Spleen (tissue), 11 donors: ENCODE data around the gene CNPPD1. TPM values are rescaled to one million over a fixed set of nuclear protein-coding genes. Genes with fewer than 3 reads are reported as not detected.

Source experiments
- DNase-seq: peaks from one replicate; pipeline ENCODE4 v3.0.0-alpha.2; 2020
- H3K27ac ChIP-seq, 8 donors: fragments of 200-600 bp; sonication (generic) in 7 of 8; 1 replicate in 4 of 8; 2 replicates in 4 of 8; pipeline versions ENCODE4 v1.5.0 to v1.8.0; 2016 to 2021; ENCODE audit warnings: inconsistent platforms in 4 of 8, mild to moderate bottlenecking in 4 of 8, moderate library complexity in 1 of 8
- H3K27me3 ChIP-seq, 7 donors: fragments of 200-600 bp; sonication (generic) in 6 of 7; replicated peaks in 1 of 7; 1 replicate in 4 of 7; 2 replicates in 3 of 7; pipeline versions ENCODE4 v1.5.0 to v1.8.0; 2016 to 2021; ENCODE audit warnings: inconsistent platforms in 3 of 7, mild to moderate bottlenecking in 1 of 7
- H3K36me3 ChIP-seq, 6 donors: fragments of 200-600 bp; sonication (generic) in 5 of 6; 1 replicate in 4 of 6; 2 replicates in 2 of 6; pipeline versions ENCODE4 v1.5.0 to v1.8.0; 2016 to 2021; ENCODE audit warnings: inconsistent platforms in 2 of 6
- H3K4me1 ChIP-seq, 6 donors: fragments of 200-600 bp; sonication (generic) in 5 of 6; 1 replicate in 3 of 6; 2 replicates in 3 of 6; pipeline versions ENCODE4 v1.5.0 to v1.8.0; 2016 to 2021; ENCODE audit warnings: inconsistent platforms in 3 of 6
- H3K4me3 ChIP-seq, 8 donors: fragments of 200-600 bp; sonication (generic) in 7 of 8; 1 replicate in 4 of 8; 2 replicates in 4 of 8; pipeline versions ENCODE4 v1.5.0 to v1.8.0; 2016 to 2021; ENCODE audit warnings: inconsistent platforms in 4 of 8, mild to moderate bottlenecking in 4 of 8, moderate library complexity in 2 of 8
- H3K9me3 ChIP-seq, 8 donors: fragments of 200-600 bp; sonication (generic) in 7 of 8; 1 replicate in 4 of 8; 2 replicates in 4 of 8; pipeline versions ENCODE4 v1.5.0 to v1.8.0; 2016 to 2021; ENCODE audit warnings: inconsistent platforms in 4 of 8
- CTCF ChIP-seq, 11 experiments: fragments of 200-600 bp in 7 of 11; fragments of 450-650 bp in 4 of 11; sonication (generic) in 4 of 11; IDR thresholded peaks in 8 of 11; conservative IDR thresholded peaks in 3 of 11; 1 replicate in 7 of 11; 2 replicates in 4 of 11; pipeline versions ENCODE4 v1.4.0 to v1.8.0; 2016 to 2021; ENCODE audit warnings: antibody characterized with exemption in 11 of 11, inconsistent platforms in 4 of 11, mild to moderate bottlenecking in 1 of 11
- POLR2A ChIP-seq, 3 donors: fragments of 450-650 bp; IDR thresholded peaks; one replicate each; pipeline ENCODE4 v1.5.1; 2017; ENCODE audit warnings: antibody characterized with exemption in 3 of 3, mild to moderate bottlenecking in 1 of 3
- POLR2AphosphoS5 ChIP-seq, 3 donors: sonication (generic); formaldehyde crosslinking; IDR thresholded peaks; one replicate each; pipeline ENCODE4 v1.5.1; 2017; ENCODE audit warnings: antibody characterized with exemption in 3 of 3
- WGBS, 5 donors: extraction: QIAGEN DNeasy Blood & Tissue Kit in 3 of 5; methylation state at CpG; one replicate each; pipeline versions ENCODE4 v1.1.5 to v1.1.7; 2013 to 2018; 5-methylcytosine and 5-hydroxymethylcytosine counted together
- intact Hi-C: fragments of 100-400 bp; cut with DNase I; formaldehyde crosslinking; loops from one replicate; pipeline ENCODE4 v1.15.0; 2023; ENCODE audit warnings: low total_unique reads
- polyA plus RNA-seq, 3 donors: library from polyadenylated mRNA; stranded (reverse); fragments of 200-250 nt; gene quantifications; one replicate each; pipeline ENCODE4 v1.2.1, GENCODE V29; 2013
- total RNA-seq, 7 donors: library from RNA; depleted of rRNA in 3 of 7; stranded (reverse); fragments of >200 nt in 3 of 7; fragmentation: NEBNext Ultra II Directional in 4 of 7; extraction: Animal tissue kit (Norgen Biotek cat#: 25700) in 4 of 7; gene quantifications; one replicate each; pipeline versions ENCODE4 v1.1.0 to v1.2.1, GENCODE V29; 2016 to 2021
- donor health status: healthy with polysubstance abuse.
- donor health status: DM: no; HTN: no; CAD: no; lungs with moderate emphysema.
- donor health status: DM: no; HTN: no; CAD: no.
- donor health status: Bipolar disorder and iron deficiency.
- donor health status: healthy.
- donor health status: DM: no; HTN: no; CAD: no.
- donor health status: DM: yes; HTN: yes; CAD: no.

Gene CNPPD1
- total and polyA plus RNA-seq, 10 donors = 51.3 to 80.8 (median 65.2) TPM

DNA sequence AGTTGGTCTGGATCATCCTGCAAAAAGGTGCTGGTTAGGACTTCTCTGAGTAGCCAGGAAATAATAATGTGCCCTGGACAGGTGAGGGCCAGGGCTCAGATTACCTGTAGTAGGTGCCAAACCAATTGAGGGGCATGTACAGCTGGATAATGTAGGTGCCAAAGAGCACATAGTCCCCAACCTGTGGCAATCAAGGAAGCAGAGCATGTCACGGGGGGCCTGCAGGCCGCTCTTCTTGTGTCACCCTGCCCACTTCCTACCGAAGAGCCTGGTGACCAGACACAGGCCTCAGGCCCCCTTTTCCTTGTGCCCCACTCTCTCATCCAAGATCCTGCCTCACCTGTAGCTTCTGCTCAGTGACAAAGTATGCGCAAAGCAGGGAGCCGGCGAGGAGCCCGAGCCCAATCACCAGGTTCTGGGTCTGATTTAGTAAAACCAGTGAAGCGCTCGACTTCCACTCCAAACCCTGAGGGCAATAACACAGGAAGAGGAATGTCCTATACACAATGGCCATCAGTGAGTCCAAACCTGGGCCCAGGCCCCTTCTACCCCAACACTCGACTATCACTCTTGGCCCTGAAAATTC is 36.9 kb upstream of the CNPPD1 start:
- Histone ChIP-seq H3K4me1 (peaks cover 11 to 69% (median 29%) of the 10 kb centered on the region in 6 donors), H3K27me3 (no peaks in the 10 kb centered on the region), H3K4me3 (no peak overlapping the region), H3K36me3 (peaks cover 0 to 71% (median 12%) of the 10 kb centered on the region in 6 donors), H3K9me3 (no peaks in the 10 kb centered on the region), H3K27ac (peak overlapping the region in 3 of 8 donors; percentile 39 to 54 (median 42))
- TF ChIP-seq POLR2A (IDR thresholded peaks at IDR 0.05) (no peak), POLR2AphosphoS5 (IDR thresholded peaks at IDR 0.05) (no peak), CTCF (IDR thresholded peaks at IDR 0.05 in 8 of 11, conservative IDR thresholded peaks at IDR 0.05 in 3 of 11) (no peak)
- intact Hi-C loops = no loop called here
- no peak for DNase-seq
- 82 to 94% (median 91%) methylated on average over 10 of the region's 10 CpGs for WGBS, 5 donors

DNA sequence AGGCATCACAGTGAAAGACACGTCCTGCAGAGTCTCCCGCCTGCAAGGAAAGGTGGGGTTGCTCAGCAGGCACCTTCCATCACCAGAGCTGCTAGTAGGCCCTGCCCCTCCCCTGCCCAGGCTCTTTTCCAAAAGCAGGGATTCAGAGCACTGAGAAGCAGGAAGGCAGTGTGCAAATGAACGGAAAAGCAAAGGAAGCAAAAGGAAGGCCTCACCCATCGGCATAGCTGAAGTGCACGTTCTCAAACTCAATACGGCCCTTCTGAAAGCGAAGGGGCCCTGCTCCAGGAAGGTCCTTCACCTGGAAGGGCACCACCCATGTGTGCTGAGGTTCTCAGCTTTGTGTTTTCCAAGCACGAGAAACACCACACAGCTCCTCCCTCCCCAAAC is 36.3 kb upstream of the CNPPD1 start:
- TF ChIP-seq CTCF (IDR thresholded peaks at IDR 0.05 in 8 of 11, conservative IDR thresholded peaks at IDR 0.05 in 3 of 11) = no peak
- no peak for TF ChIP-seq POLR2AphosphoS5 (IDR thresholded peaks at IDR 0.05)
- TF ChIP-seq POLR2A (IDR thresholded peaks at IDR 0.05) = no peak
- 82 to 91% (median 86%) methylated on average over 8 of the region's 8 CpGs for WGBS, 5 donors
- Histone ChIP-seq H3K27ac (peak overlapping the region in 3 of 8 donors; percentile 39 to 54 (median 42)), H3K4me3 (no peak overlapping the region), H3K9me3 (no peaks in the 10 kb centered on the region), H3K4me1 (peaks cover 9 to 69% (median 28%) of the 10 kb centered on the region in 6 donors), H3K27me3 (no peaks in the 10 kb centered on the region), H3K36me3 (peaks cover 0 to 77% (median 15%) of the 10 kb centered on the region in 6 donors)
- intact Hi-C loops = no loop called here
- no peak for DNase-seq

GRCh38 chr2:219210886-219211362 is 34.2 kb upstream of the CNPPD1 start:
- TF ChIP-seq POLR2AphosphoS5 (IDR thresholded peaks at IDR 0.05) (no peak), CTCF (IDR thresholded peaks at IDR 0.05 in 8 of 11, conservative IDR thresholded peaks at IDR 0.05 in 3 of 11) (no peak), POLR2A (IDR thresholded peaks at IDR 0.05) (no peak)
- peaks cover 7 to 66% (median 33%) of the 10 kb centered on the region in 6 donors for H3K4me1 ChIP-seq
- 82 to 90% (median 85%) methylated on average over 9 of the region's 9 CpGs for WGBS, 5 donors
- peak overlapping the region in 6 of 8 donors; percentile 24 to 96 (median 66) for H3K27ac ChIP-seq
- DNase-seq = no peak
- H3K27me3 ChIP-seq = no peaks in the 10 kb centered on the region
- no peak overlapping the region for H3K4me3 ChIP-seq
- no peaks in the 10 kb centered on the region for H3K9me3 ChIP-seq
- peaks cover 0 to 78% (median 15%) of the 10 kb centered on the region in 6 donors for H3K36me3 ChIP-seq
- intact Hi-C loops = no loop called here

- TF ChIP-seq POLR2AphosphoS5 (IDR thresholded peaks at IDR 0.05) (peak in 1 of 3 donors; percentile 50), POLR2A (IDR thresholded peaks at IDR 0.05) (no peak)
- peaks cover 0 to 72% (median 15%) of the 10 kb centered on the region in 6 donors for H3K36me3 ChIP-seq
- 90 to 96% (median 94%) methylated on average over 24 of the region's 24 CpGs for WGBS, 5 donors
Observed at GRCh38 chr2:219210196-219210885, 33.6 kb upstream of the CNPPD1 start.

More at GRCh38 chr2:219210196-219210885, 33.6 kb upstream of the CNPPD1 start:
- H3K9me3 ChIP-seq = no peaks in the 10 kb centered on the region
- peak; percentile 67 for DNase-seq
- H3K27ac ChIP-seq = peak overlapping the region in 3 of 8 donors; percentile 67 to 96 (median 69)
- intact Hi-C loops = no loop called here
- H3K27me3 ChIP-seq = no peaks in the 10 kb centered on the region
- H3K4me3 ChIP-seq = no peak overlapping the region
- peaks cover 7 to 72% (median 35%) of the 10 kb centered on the region in 6 donors for H3K4me1 ChIP-seq
